Heart left ventricle (tissue), 16 donors: ENCODE data around the gene KCTD15. TPM values are rescaled to one million over a fixed set of nuclear protein-coding genes. Genes with fewer than 3 reads are reported as not detected.

Source experiments
- ATAC-seq, 4 donors: fragments of 200-7000 bp; cut with Tn5 transposase; one replicate each; pipeline ENCODE4 v1.9.1; 2020 to 2022; ENCODE audit warnings: moderate library complexity in 4 of 4, mild to moderate bottlenecking in 3 of 4, moderate number of reproducible peaks in 1 of 4
- DNase-seq, 5 donors: peaks; one replicate each; pipeline ENCODE4 v3.0.0-alpha.2; 2020
- H3K27ac ChIP-seq, 12 donors: fragments of 200-600 bp; sonication (generic) in 4 of 12; one replicate each; pipeline versions ENCODE4 v1.5.0 to v1.8.0; 2016 to 2022; ENCODE audit warnings: mild to moderate bottlenecking in 2 of 12
- H3K27me3 ChIP-seq, 9 donors: fragments of 200-600 bp; sonication (generic) in 2 of 9; one replicate each; pipeline versions ENCODE4 v1.5.1 to v1.8.0; 2016 to 2022; ENCODE audit warnings: mild to moderate bottlenecking in 3 of 9
- H3K36me3 ChIP-seq, 9 donors: fragments of 200-600 bp; sonication (generic) in 2 of 9; one replicate each; pipeline versions ENCODE4 v1.5.0 to v1.8.0; 2018 to 2022; ENCODE audit warnings: mild to moderate bottlenecking in 2 of 9
- H3K4me1 ChIP-seq, 12 donors: fragments of 200-600 bp; sonication (generic) in 4 of 12; one replicate each; pipeline versions ENCODE4 v1.5.0 to v1.8.0; 2016 to 2022; ENCODE audit warnings: mild to moderate bottlenecking in 3 of 12
- H3K4me3 ChIP-seq, 12 donors: fragments of 200-600 bp; sonication (generic) in 4 of 12; one replicate each; pipeline versions ENCODE4 v1.5.0 to v1.8.0; 2017 to 2022; ENCODE audit warnings: mild to moderate bottlenecking in 9 of 12, moderate library complexity in 4 of 12
- H3K9me3 ChIP-seq, 12 donors: fragments of 200-600 bp; sonication (generic) in 4 of 12; one replicate each; pipeline versions ENCODE4 v1.5.0 to v1.8.0; 2016 to 2022; ENCODE audit warnings: mild to moderate bottlenecking in 1 of 12
- CTCF ChIP-seq, 12 donors: fragments of 200-600 bp; sonication (generic) in 4 of 12; IDR thresholded peaks; one replicate each; pipeline versions ENCODE4 v1.5.0 to v1.8.0; 2018 to 2022; ENCODE audit warnings: antibody characterized with exemption in 12 of 12, mild to moderate bottlenecking in 5 of 12
- POLR2A ChIP-seq, 2 donors: fragments of 450-650 bp; IDR thresholded peaks; one replicate each; pipeline ENCODE4 v1.6.1; 2017; ENCODE audit warnings: antibody characterized with exemption in 2 of 2, mild to moderate bottlenecking in 2 of 2, moderate library complexity in 2 of 2
- WGBS, 4 donors: extraction: QIAGEN DNeasy Blood & Tissue Kit in 2 of 4; methylation state at CpG; one replicate each; pipeline versions ENCODE4 v1.1.5 to v1.1.7; 2013 to 2018; 5-methylcytosine and 5-hydroxymethylcytosine counted together
- intact Hi-C, 10 donors: fragments of 100-400 bp; cut with DNase I; formaldehyde crosslinking; loops; one replicate each; pipeline versions ENCODE4 v1.11.1 to v1.14.2; 2022
- long read RNA-seq, 3 donors: library from polyadenylated mRNA; unstranded; transcript quantifications; one replicate each; pipeline ENCODE4 v2.0.0, GENCODE V29; 2020 to 2021
- polyA plus RNA-seq, 2 donors: library from polyadenylated mRNA; stranded (reverse); fragments of 200-250 nt; gene quantifications; one replicate each; pipeline ENCODE4 v1.2.3, GENCODE V29; 2013
- total RNA-seq, 9 donors: library from RNA; depleted of rRNA in 2 of 9; stranded (reverse); fragments of >200 nt in 2 of 9; fragmentation: NEBNext Ultra II Directional in 3 of 9; extraction: Animal tissue kit (Norgen Biotek cat#: 25700) in 3 of 9; gene quantifications; one replicate each; pipeline versions ENCODE4 v1.1.0 to v1.2.4, GENCODE V29; 2016 to 2023
- donor health status: ischemic (EF 13 %, LVEDD 7.1; RV severe dilation, severe dysfunction).
- donor health status: healthy with polysubstance abuse.
- donor health status: DM: no; HTN: yes; CAD: no.
- donor health status: DM: no; HTN: no; CAD: no.
- donor health status: ischemic (EF 25% LVEDD 6.9; RV normal size, moderate dysfunction).
- donor health status: ischemic (EF 25% LVEDD 5.7; RV mildly dilated, moderate dysfunction).
- donor health status: healthy.
- donor health status: DM: yes; HTN: yes; CAD: no.
- donor health status: ischemic (EF 35%, LVEDD 5.7; RV mildly dilated, moderate dysfunction).
- donor health status: nonischemic (EF 11% LVEDD 7.7; RV severe dilation, severe dysfunction).
- donor health status: DM: yes; HTN: yes; CAD: no.
- donor health status: PGD.
- donor health status: ischemic (EF 29% LVEDD 5.4; RV normal size, mild dysfunction).
- donor health status: nonischemic (EF 23%, LVEDD 6.1; RV moderate dilation, normal function).

The KCTD15 gene
- total RNA-seq (10 to 100 TPM in 4 of 9 donors, 1 to 10 TPM in 5; 5.4 to 36.9 (median 9.8) TPM), polyA plus RNA-seq (10 to 100 TPM in 1 of 2 donors, 1 to 10 TPM in 1; 6.8 to 16.7 TPM)
- long read RNA-seq, donor 1, partial matches to known transcripts: 0 of 3 reads
- long read RNA-seq, donor 1, other reads (novel, unspliced or antisense): 3 of 3 reads
- long read RNA-seq, donor 2, partial matches to known transcripts: 10 of 15 reads
- long read RNA-seq, donor 2, other reads (novel, unspliced or antisense): 3 of 15 reads
- long read RNA-seq, donor 3, partial matches to known transcripts: 8 of 11 reads
- long read RNA-seq, donor 3, other reads (novel, unspliced or antisense): 3 of 11 reads

- peaks cover 0 to 36% (median 15%) of the 10 kb centered on the region in 12 donors for H3K4me1 ChIP-seq
Observed at GRCh38 chr19:33796164-33796875, at the start of gene KCTD15. Gene KCTD15, plus strand, starts transcription at chr19:33796870. Its CDS starts 3,585 bp downstream, at chr19:33800455.

GRCh38 chr19:33747273-33747672 lies 49.4 kb upstream of the KCTD15 start:
- Histone ChIP-seq H3K9me3 (no peaks in the 10 kb centered on the region), H3K4me3 (no peak overlapping the region), H3K4me1 (no peaks in the 10 kb centered on the region), H3K36me3 (no peaks in the 10 kb centered on the region), H3K27ac (no peak overlapping the region), H3K27me3 (peaks cover 0 to 44% (median 0%) of the 10 kb centered on the region in 9 donors)
- DNase-seq (no peak), ATAC-seq (no peak)
- no peak for TF ChIP-seq CTCF (IDR thresholded peaks at IDR 0.05)
- TF ChIP-seq POLR2A (IDR thresholded peaks at IDR 0.05): no peak
- 44 to 57% (median 50%) methylated on average over 4 of the region's 4 CpGs for WGBS, 4 donors
- intact Hi-C loops: no loop called here

More at GRCh38 chr19:33796164-33796875, at the start of gene KCTD15:
- DNase-seq (peak in 3 of 5 donors; percentile 43 to 72 (median 58)), ATAC-seq (peak in 2 of 4 donors; percentile 3 to 11)
- peak within 1 kb of the TSS; percentile 65 to 97 (median 86) for H3K4me3 ChIP-seq
- no peaks in the 10 kb centered on the region for H3K9me3 ChIP-seq
- peak within 1 kb of the TSS; percentile 88 to 100 (median 98) for H3K27ac ChIP-seq
- peaks cover 0 to 20% (median 8%) of the 10 kb centered on the region in 9 donors for H3K36me3 ChIP-seq
- intact Hi-C loops: loop anchor here in 7 of 10 donors (2.0 to 10.0 kb wide), 6 partner anchors 24 to 201 kb away; no protein-coding TSS in a partner anchor
- peaks cover 0 to 15% (median 0%) of the 10 kb centered on the region in 9 donors for H3K27me3 ChIP-seq
- 0 to 1% (median 0%) methylated on average over 5 to 85 of the region's 92 CpGs for WGBS, 4 donors
- TF ChIP-seq POLR2A (IDR thresholded peaks at IDR 0.05): no peak
- TF ChIP-seq CTCF (IDR thresholded peaks at IDR 0.05): no peak

- no peak for ATAC-seq
Observed at GRCh38 chr19:33748231-33748630, 48.4 kb upstream of the KCTD15 start.

More at GRCh38 chr19:33748231-33748630, 48.4 kb upstream of the KCTD15 start:
- no peaks in the 10 kb centered on the region for H3K4me1 ChIP-seq
- no peak overlapping the region for H3K4me3 ChIP-seq
- 86 to 90% (median 89%) methylated on average over 6 to 8 of the region's 8 CpGs; no CpG with 5 or more reads in 1 of the 4 donors for WGBS, 4 donors
- peaks cover 0 to 44% (median 0%) of the 10 kb centered on the region in 9 donors for H3K27me3 ChIP-seq
- H3K27ac ChIP-seq: no peak overlapping the region
- H3K9me3 ChIP-seq: no peaks in the 10 kb centered on the region
- no peak for DNase-seq
- H3K36me3 ChIP-seq: no peaks in the 10 kb centered on the region
- intact Hi-C loops: no loop called here
- TF ChIP-seq CTCF (IDR thresholded peaks at IDR 0.05) (no peak), POLR2A (IDR thresholded peaks at IDR 0.05) (no peak)
